PC-9 (cell line): Measurements from ENCODE around the gene PALLD. TPM values are rescaled to one million over a fixed set of nuclear protein-coding genes. Genes with fewer than 3 reads are reported as not detected.
"Not testable (repeated sequence)": the region's sequence is repeated elsewhere in the genome, so short reads cannot be mapped to it uniquely, and the experiment has no call there.

Experiments
- BruUV-seq: library from RNA; stranded (reverse); fragments of 400-500 nt; replicated peaks from 2 replicates; lab custom pipeline; 2021; lab: Mats Ljungman, UMichigan
- CTCF ChIA-PET: fragments of 300-600 bp; sonication (Branson Sonifier 250); formaldehyde crosslinking; loops from one replicate; lab custom pipeline; 2022; ENCODE audit warnings: antibody characterized with exemption; lab: Charles Lee
- POLR2A ChIA-PET: fragments of 300-600 bp; sonication (Branson Sonifier 250); formaldehyde crosslinking; loops from one replicate; lab custom pipeline; 2022; ENCODE audit warnings: antibody characterized with exemption; ENCODE audit not compliant: unreplicated experiment; lab: Charles Lee
- DNase-seq, 2 experiments: peaks; one replicate each; pipeline versions ENCODE4 v3.0.0 to v3.0.0-alpha.2; 2015 to 2022; ENCODE audit warnings: mixed read lengths in 1 of 2
- H2AFZ ChIP-seq: fragments of 200-600 bp; sonication (generic); 2 replicates; pipeline ENCODE4 v1.8.1; 2017; ENCODE audit warnings: antibody characterized with exemption
- H3F3A ChIP-seq: fragments of 200-600 bp; sonication (generic); 2 replicates; pipeline ENCODE4 v1.8.1; 2017; ENCODE audit warnings: antibody characterized with exemption, mild to moderate bottlenecking, low read depth; ENCODE audit not compliant: insufficient read depth
- H3K27ac ChIP-seq: fragments of 200-600 bp; sonication (generic); 2 replicates; pipeline ENCODE4 v1.6.1; 2016; ENCODE audit warnings: mixed run types
- H3K27me3 ChIP-seq: fragments of 200-600 bp; sonication (generic); 2 replicates; pipeline ENCODE4 v1.6.1; 2016; ENCODE audit warnings: low read depth, mixed run types; ENCODE audit not compliant: insufficient read depth
- H3K36me3 ChIP-seq: fragments of 200-600 bp; sonication (generic); 2 replicates; pipeline ENCODE4 v1.6.1; 2016; ENCODE audit warnings: low read depth, mixed run types
- H3K4me1 ChIP-seq: fragments of 200-600 bp; sonication (generic); replicated peaks from 2 replicates; pipeline ENCODE4 v1.6.1; 2016; ENCODE audit warnings: mixed run types; ENCODE audit not compliant: insufficient read depth
- H3K4me2 ChIP-seq: fragments of 200-600 bp; sonication (generic); 2 replicates; pipeline ENCODE4 v1.6.1; 2017; ENCODE audit warnings: mixed run types
- H3K4me3 ChIP-seq: fragments of 200-600 bp; sonication (generic); 2 replicates; pipeline ENCODE4 v1.6.1; 2016; ENCODE audit warnings: mixed run types
- H3K79me2 ChIP-seq: fragments of 200-600 bp; sonication (generic); 2 replicates; pipeline ENCODE4 v1.6.1; 2017; ENCODE audit warnings: low read depth, mixed run types
- H3K9me2 ChIP-seq: fragments of 200-600 bp; sonication (generic); 2 replicates; pipeline ENCODE4 v1.8.1; 2017; ENCODE audit warnings: mild to moderate bottlenecking; ENCODE audit not compliant: insufficient read depth
- H3K9me3 ChIP-seq: fragments of 200-600 bp; sonication (generic); 2 replicates; pipeline ENCODE4 v1.8.1; 2016; ENCODE audit warnings: low read depth; ENCODE audit not compliant: insufficient read depth
- H4K20me1 ChIP-seq: fragments of 200-600 bp; sonication (generic); 2 replicates; pipeline ENCODE4 v1.8.1; 2017; ENCODE audit not compliant: insufficient read depth
- EZH2 ChIP-seq: fragments of 200-600 bp; sonication (generic); IDR thresholded peaks from 2 replicates; pipeline ENCODE4 v1.8.0; 2017; ENCODE audit warnings: antibody characterized with exemption, low read depth
- intact Hi-C: fragments of 100-400 bp; cut with micrococcal nuclease; formaldehyde crosslinking; loops from one replicate; pipeline ENCODE4 v1.10.0; 2022; ENCODE audit not compliant: unreplicated experiment
- total RNA-seq: library from RNA; stranded (reverse); gene quantifications from 2 replicates; pipeline ENCODE4 v1.2.3, GENCODE V29; 2021
- TF ChIP-seq, protein P1 (sequence below): fragments of 200-600 bp; sonication (generic); conservative IDR thresholded peaks from 2 replicates; pipeline ENCODE4 v1.6.1; 2017; ENCODE audit warnings: mixed run types, antibody characterized with exemption, mild to moderate bottlenecking, moderate library complexity

The PALLD gene
- total RNA-seq, 1 experiment from 2014 or later, result 156 TPM

GRCh38 chr4:168931215-168931650 is 434.4 kb downstream of the PALLD start:
- Histone ChIP-seq H3K4me2 (no peak overlapping the region), H2AFZ (no peak overlapping the region), H3K27me3 (no peaks in the 10 kb centered on the region), H3K9me2 (no peaks in the 10 kb centered on the region), H3K9me3 (0 out of 2 replicates have a peak, but pooled peaks cover 3% of the 10 kb centered on the region), H3K27ac (no peak overlapping the region), H4K20me1 (no peaks in the 10 kb centered on the region), H3K4me3 (no peak overlapping the region), H3K4me1 (no peaks in the 10 kb centered on the region), H3K79me2 (no peaks in the 10 kb centered on the region), H3F3A (no peaks in the 10 kb centered on the region), H3K36me3 (no peaks in the 10 kb centered on the region)
- POLR2A ChIA-PET, result no interaction called here
- BruUV-seq, result no TSS peak
- TF ChIP-seq EZH2, result no peak
- TF ChIP-seq, protein P1, sequence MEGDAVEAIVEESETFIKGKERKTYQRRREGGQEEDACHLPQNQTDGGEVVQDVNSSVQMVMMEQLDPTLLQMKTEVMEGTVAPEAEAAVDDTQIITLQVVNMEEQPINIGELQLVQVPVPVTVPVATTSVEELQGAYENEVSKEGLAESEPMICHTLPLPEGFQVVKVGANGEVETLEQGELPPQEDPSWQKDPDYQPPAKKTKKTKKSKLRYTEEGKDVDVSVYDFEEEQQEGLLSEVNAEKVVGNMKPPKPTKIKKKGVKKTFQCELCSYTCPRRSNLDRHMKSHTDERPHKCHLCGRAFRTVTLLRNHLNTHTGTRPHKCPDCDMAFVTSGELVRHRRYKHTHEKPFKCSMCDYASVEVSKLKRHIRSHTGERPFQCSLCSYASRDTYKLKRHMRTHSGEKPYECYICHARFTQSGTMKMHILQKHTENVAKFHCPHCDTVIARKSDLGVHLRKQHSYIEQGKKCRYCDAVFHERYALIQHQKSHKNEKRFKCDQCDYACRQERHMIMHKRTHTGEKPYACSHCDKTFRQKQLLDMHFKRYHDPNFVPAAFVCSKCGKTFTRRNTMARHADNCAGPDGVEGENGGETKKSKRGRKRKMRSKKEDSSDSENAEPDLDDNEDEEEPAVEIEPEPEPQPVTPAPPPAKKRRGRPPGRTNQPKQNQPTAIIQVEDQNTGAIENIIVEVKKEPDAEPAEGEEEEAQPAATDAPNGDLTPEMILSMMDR, result no peak
- no peak for DNase-seq
- intact Hi-C loops, result no loop called here
- CTCF ChIA-PET, result no interaction called here

- Histone ChIP-seq H4K20me1 (no peaks in the 10 kb centered on the region), H3K9me2 (no peaks in the 10 kb centered on the region), H3K4me3 (no peak overlapping the region), H3K27ac (no peak overlapping the region), H3K9me3 (0 out of 2 replicates have a peak, but pooled peaks cover 3% of the 10 kb centered on the region), H2AFZ (no peak overlapping the region), H3K4me2 (no peak overlapping the region), H3K4me1 (no peaks in the 10 kb centered on the region), H3K27me3 (no peaks in the 10 kb centered on the region), H3K36me3 (no peaks in the 10 kb centered on the region), H3K79me2 (no peaks in the 10 kb centered on the region), H3F3A (no peaks in the 10 kb centered on the region)
- TF ChIP-seq, protein P1, result no peak
- no peak for TF ChIP-seq EZH2
- BruUV-seq, result no TSS peak
- intact Hi-C loops, result no loop called here
- ChIA-PET POLR2A (no interaction called here), CTCF (no interaction called here)
- DNase-seq, result no peak
Observed at GRCh38 chr4:168932138-168932537, 435.3 kb downstream of the PALLD start.

DNA sequence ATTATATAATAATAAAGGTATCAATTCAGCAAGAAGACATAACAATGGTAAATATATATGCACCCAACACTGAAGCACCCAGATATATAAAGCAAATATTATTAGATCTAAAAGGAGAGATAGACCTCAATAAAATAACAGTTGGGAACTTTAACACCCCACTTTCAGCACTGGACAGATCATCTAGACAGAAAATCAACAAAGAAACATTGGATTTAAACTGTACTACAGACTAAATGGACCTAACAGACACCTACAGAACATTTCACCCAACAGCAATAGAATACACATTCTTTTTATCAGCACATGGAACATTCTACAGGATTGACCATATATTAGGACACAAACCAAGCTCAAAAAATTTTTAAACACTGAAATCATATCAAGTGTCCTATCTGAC is 436.6 kb downstream of the PALLD start:
- no peak for DNase-seq
- H4K20me1 ChIP-seq, result no peaks in the 10 kb centered on the region
- POLR2A ChIA-PET, result no interaction called here
- H3K9me2 ChIP-seq, result no peaks in the 10 kb centered on the region
- no peaks in the 10 kb centered on the region for H3K27me3 ChIP-seq
- no TSS peak for BruUV-seq
- H3F3A ChIP-seq, result no peaks in the 10 kb centered on the region
- no peak overlapping the region for H3K4me3 ChIP-seq
- intact Hi-C loops, result no loop called here
- TF ChIP-seq, protein P1, result no peak
- TF ChIP-seq EZH2, result no peak
- CTCF ChIA-PET, result no interaction called here
- no peak overlapping the region for H2AFZ ChIP-seq
- H3K27ac ChIP-seq, result no peak overlapping the region
- H3K4me2 ChIP-seq, result no peak overlapping the region
- no peaks in the 10 kb centered on the region for H3K79me2 ChIP-seq
- H3K36me3 ChIP-seq, result no peaks in the 10 kb centered on the region
- H3K4me1 ChIP-seq, result no peaks in the 10 kb centered on the region
- H3K9me3 ChIP-seq, result 0 out of 2 replicates have a peak, but pooled peaks cover 10% of the 10 kb centered on the region

- H3K36me3 ChIP-seq, H3K4me3 ChIP-seq, BruUV-seq, H3K9me3 ChIP-seq, H3F3A ChIP-seq, H3K9me2 ChIP-seq, H3K79me2 ChIP-seq, CTCF ChIA-PET, DNase-seq, POLR2A ChIA-PET, intact Hi-C loops, H2AFZ ChIP-seq, H3K27ac ChIP-seq, H3K4me2 ChIP-seq, H3K27me3 ChIP-seq, H4K20me1 ChIP-seq, H3K4me1 ChIP-seq: not testable (repeated sequence)
Observed at GRCh38 chr4:168937473-168937872, 440.6 kb downstream of the PALLD start.
